Activated CD4-positive, alpha-beta T cell treated with anti-CD3 and anti-CD28 coated beads for 24 hours (primary cell): Measurements from ENCODE around the gene ITGB3.
A peak's percentile ranks its signal among the peaks of the same experiment; 100 is the strongest.

Experiments
- DNase-seq, 2 donors: peaks; one replicate each; pipeline ENCODE4 v3.0.0-alpha.2; 2020; ENCODE audit warnings: low read depth in 2 of 2

Gene ITGB3

GRCh38 chr17:47298712-47299111 is 45.1 kb downstream of the ITGB3 start:
- DNase-seq = no peak

DNA sequence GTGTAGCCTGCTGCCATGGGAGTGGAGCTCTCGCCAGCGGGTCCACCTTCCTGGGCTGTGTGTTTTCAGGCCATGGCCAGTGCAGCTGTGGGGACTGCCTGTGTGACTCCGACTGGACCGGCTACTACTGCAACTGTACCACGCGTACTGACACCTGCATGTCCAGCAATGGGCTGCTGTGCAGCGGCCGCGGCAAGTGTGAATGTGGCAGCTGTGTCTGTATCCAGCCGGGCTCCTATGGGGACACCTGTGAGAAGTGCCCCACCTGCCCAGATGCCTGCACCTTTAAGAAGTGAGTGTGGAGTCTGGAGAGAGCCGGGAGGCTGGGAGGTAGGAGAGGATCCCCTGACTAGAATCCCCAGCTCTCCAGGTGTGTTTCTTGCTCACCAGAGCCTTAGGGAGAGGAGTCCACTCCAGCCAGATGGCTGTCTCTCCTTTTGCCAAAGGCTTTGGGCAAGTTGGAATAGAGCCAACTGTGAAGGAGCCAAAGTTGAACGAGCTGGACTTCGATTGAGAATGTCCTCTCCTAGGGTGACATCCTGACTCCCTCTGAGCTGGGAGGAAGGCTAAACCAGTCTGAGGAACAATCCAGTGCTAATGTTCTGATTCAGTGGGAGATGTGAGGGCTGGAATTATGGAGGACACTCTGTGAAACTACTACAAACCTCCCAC is 45.7 kb downstream of the ITGB3 start:
- DNase-seq = no peak

GRCh38 chr17:47300718-47301117 is 47.1 kb downstream of the ITGB3 start:
- DNase-seq = no peak

DNA sequence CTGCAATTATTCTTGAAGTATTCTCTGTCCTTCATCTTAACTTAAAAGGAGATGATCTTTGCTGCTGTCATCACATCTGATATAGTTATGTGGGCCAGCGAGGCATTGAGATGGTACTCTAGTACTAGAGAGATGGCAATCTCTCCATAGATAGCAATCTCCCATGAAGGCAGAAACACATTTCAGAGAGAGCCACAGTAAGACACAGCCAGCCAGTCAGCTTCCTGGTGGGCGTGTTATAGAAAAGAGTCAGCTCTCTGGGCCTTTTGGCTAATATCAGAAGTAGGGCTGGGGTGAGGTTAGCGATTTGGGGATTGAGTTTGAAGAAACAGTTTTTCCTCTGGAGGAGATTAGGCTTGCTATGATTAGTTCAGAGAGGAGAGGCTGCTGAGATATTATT is 47.5 kb downstream of the ITGB3 start:
- DNase-seq = no peak

- DNase-seq = no peak
These were observed 48.2 kb downstream of the ITGB3 start for GRCh38 chr17:47301831-47302230.

- no peak for DNase-seq
These were observed 50.6 kb downstream of the ITGB3 start for GRCh38 chr17:47304186-47304585.

GRCh38 chr17:47305302-47305923 is 51.8 kb downstream of the ITGB3 start:
- no peak for DNase-seq

DNA sequence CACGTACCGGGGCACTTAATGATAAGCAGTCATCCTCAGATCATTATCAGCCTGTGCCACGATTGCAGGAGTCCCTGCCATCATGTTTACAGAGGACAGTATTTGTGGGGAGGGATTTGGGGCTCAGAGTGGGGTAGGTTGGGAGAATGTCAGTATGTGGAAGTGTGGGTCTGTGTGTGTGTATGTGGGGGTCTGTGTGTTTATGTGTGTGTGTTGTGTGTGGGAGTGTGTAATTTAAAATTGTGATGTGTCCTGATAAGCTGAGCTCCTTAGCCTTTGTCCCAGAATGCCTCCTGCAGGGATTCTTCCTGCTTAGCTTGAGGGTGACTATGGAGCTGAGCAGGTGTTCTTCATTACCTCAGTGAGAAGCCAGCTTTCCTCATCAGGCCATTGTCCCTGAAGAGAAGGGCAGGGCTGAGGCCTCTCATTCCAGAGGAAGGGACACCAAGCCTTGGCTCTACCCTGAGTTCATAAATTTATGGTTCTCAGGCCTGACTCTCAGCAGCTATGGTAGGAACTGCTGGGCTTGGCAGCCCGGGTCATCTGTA is 56.6 kb downstream of the ITGB3 start:
- DNase-seq = no peak

GRCh38 chr17:47311420-47311819 is 57.8 kb downstream of the ITGB3 start:
- no peak for DNase-seq

DNA sequence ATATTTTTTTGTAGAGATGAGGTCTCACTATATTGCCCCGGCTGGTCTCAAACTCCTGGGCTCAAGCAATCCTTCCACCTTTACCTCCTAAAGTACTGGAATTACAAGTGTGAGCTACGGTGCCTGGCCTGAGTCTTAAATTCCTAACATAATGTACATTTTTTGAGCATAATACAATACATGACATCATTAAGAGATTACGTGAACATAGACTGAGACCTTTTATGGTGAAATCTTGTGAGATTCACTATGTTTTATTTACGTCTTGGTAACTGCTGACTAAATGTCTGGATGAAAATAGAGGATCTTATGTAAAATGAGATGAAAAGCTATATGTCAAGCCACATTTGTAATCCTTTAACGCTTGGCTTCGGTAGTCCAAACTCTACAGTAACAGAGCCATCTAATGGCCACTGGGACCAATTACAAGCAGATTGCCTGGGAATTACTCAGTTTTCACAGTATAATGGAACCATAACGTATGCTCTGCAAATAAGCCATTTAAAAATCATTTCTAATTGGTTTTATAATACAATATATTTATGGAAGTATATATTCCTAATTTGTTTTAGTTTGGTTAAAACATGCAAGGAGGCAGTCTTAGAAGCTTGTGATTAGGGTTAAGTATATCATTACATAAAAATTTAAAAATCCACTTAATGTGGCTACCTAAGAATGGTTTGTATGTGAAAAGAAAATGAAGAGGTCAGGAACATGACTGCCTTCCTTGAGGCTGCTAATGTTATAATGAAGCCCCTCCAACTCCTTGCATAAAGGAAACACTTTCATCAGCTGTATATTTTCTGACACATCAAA is 62.0 kb downstream of the ITGB3 start:
- no peak for DNase-seq

- no peak for DNase-seq
These were observed 62.7 kb downstream of the ITGB3 start for GRCh38 chr17:47316311-47316710.

DNA sequence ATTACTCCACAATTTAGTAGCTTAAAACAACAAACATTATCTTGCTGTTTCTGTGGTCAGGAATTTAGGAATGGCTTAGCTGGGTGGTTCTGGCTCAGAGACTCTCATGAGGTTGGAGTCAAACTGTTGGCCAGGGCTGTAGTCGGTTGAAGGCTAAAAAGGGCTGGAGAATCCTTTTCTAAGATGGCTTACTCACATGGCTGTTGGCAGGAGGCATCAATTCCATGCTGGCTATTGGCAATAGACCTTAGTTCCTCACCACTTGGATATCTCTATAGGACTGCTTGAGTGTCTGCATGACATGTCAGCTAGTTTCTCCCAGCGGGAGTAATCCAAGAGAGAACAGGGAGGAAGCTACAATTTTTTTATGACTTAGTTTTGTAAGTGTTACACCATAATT is 63.5 kb downstream of the ITGB3 start:
- no peak for DNase-seq

DNA sequence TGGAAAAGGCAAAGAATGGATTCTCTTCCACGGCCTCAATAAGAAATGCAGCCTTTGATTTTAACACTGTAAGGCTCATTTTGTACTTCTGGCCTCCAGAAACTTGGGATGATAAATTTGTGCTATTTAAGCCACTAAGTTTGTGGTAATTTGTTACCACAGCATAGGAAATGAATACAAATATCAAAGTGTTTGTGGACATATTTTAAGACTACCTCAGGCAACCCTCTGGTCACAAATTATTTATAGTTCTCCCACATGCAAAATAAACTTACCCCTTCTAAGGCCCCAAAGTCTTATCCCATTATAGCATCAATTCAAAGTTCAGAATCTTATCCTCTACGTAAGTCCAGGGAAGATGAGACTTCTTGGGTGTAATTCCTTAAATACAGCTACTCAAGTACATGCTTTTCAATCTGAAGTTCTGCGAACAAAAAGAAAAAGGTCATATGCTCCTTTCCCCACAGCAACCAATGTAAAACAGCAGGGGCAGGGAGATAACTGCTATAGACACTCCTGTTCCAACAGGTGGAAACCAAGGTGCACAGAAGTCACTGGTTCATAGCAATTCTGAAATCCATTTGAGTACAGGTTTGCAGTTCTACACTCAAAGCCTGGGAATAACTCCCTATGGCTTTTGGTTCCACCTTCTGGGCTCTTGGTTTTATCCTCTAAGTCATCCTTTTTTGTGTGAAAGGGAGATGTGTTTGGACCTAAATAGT is 64.7 kb downstream of the ITGB3 start:
- DNase-seq = no peak

DNA sequence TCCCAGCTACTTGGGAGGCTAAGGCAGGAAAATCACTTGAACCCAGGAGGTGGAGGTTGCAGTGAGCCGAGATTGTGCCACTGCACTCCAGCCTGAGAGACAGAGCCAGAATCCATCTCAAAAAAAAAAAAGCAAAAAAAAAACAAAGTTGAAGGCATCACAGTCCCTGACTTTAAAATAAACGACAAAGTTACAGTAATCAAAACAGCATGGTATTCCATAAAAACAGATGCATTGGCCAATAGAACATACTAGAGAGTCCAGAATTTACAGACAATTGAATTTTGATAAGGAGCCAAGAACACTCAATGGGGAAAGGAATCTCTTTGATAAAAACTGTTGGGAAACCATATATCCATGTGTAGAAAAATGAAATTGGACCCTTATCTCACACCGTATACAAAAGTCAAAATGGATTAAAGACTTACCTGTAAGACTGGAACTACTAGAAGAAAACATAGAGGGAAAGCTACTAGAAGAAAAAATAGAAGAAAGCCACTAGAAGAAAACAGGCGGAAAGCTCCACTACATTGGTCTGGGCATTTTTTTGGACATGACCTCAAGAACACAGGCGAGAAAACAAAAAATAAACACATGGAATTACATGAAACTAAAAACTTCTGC is 67.4 kb downstream of the ITGB3 start:
- DNase-seq = no peak

- DNase-seq = peak; percentile 49 to 61
These were observed 70.0 kb downstream of the ITGB3 start, which contains the start of gene EFCAB13 for GRCh38 chr17:47323382-47324223. EFCAB13 (plus strand) TSS chr17:47323955; CDS start chr17:47328354, 4,399 bp downstream.

- peak; percentile 12 to 18 for DNase-seq
These were observed 70.8 kb downstream of the ITGB3 start for GRCh38 chr17:47324224-47325020.

DNA sequence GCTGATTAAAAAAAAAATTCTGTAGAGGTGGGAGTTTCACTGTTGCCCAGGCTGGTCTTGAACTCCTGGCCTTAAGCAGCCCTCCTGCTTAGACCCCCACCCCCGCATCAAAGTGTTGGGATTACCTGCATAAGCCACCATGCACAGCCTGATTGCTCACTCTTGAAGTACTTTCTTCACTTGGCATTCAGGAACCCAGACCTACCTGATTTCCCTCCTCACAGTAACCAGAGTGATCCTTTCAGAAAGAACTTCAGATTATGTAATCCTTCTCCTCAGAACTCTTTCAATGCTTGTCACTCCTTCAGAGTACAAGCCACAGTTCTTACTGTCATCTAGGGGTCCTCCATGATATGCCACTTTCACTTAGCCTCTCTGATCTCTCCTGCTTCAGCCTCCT is 71.5 kb downstream of the ITGB3 start:
- DNase-seq = no peak

DNA sequence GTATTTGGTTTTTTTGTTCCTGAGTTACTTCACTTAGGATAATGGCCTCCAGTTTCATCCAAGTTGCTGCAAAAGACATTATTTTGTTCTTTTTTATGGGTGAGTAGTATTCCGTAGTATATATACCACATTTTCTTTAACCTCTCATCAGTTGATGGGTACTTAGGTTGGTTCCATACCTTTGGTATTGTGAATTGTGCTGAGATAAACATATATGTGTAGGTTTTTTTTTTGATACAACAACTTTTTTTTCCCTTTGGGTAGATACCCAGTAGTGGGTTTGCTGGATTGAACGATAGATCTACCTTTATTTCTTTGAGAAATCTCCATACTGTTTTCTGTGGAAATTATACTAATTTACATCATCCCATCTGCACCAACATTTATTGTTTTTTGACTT is 76.9 kb downstream of the ITGB3 start:
- DNase-seq = no peak

DNA sequence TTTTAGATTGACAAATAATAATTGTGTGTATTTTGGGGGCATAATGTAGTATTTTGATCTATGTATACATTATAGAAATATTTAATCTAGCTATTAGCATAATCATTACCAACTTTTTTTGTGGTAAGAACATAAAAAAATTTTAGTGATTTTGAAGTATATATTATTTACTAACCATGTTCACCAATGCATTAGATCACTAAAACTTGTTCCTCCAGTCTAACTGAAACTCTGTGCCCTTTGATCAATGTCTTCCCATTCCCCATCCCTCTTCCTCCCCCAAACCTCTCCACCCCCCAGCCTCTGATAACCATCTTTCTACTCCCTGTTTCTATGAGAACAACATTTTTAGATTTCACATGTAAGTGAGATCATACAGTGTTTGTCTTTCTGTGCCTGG is 78.7 kb downstream of the ITGB3 start:
- DNase-seq = no peak
